Activated CD4-positive, CD25-positive, alpha-beta regulatory T cell (primary cell): ENCODE measurements around the gene PINLYP.

Source experiments
- DNase-seq, 4 experiments: peaks; one replicate each; lab custom pipeline; 2025; lab: John Stamatoyannopoulos, UW

The PINLYP gene

GRCh38 chr19:43628646-43629326, 53.2 kb downstream of the PINLYP start:
- DNase-seq, result no peak

GRCh38 chr19:43631491-43631890, 55.9 kb downstream of the PINLYP start:
- no peak for DNase-seq
